Thyroid gland (tissue), 4 donors: ENCODE data around the gene LAMP1. TPM values are rescaled to one million over a fixed set of nuclear protein-coding genes. Genes with fewer than 3 reads are reported as not detected.

Source experiments
- DNase-seq, 2 donors: peaks; one replicate each; pipeline ENCODE4 v3.0.0-alpha.2; 2019
- H3K27ac ChIP-seq, 3 donors: fragments of 200-600 bp; sonication (generic); 1 replicate in 2 of 3; 2 replicates in 1 of 3; pipeline ENCODE4 v1.5.1; 2016 to 2019; ENCODE audit warnings: mild to moderate bottlenecking in 1 of 3, moderate library complexity in 1 of 3
- H3K27me3 ChIP-seq: fragments of 200-600 bp; sonication (generic); one replicate; pipeline ENCODE4 v1.5.1; 2019
- H3K36me3 ChIP-seq, 2 donors: fragments of 200-600 bp; sonication (generic); one replicate each; pipeline ENCODE4 v1.5.1; 2016 to 2019
- H3K4me1 ChIP-seq, 2 donors: fragments of 200-600 bp; sonication (generic); one replicate each; pipeline ENCODE4 v1.5.1; 2017 to 2019
- H3K4me3 ChIP-seq, 3 donors: fragments of 200-600 bp; sonication (generic); replicated peaks in 1 of 3; 1 replicate in 2 of 3; 2 replicates in 1 of 3; pipeline ENCODE4 v1.5.1; 2016; ENCODE audit warnings: mild to moderate bottlenecking in 1 of 3
- H3K9me3 ChIP-seq: fragments of 200-600 bp; sonication (generic); one replicate; pipeline ENCODE4 v1.5.1; 2017
- POLR2A ChIP-seq, 2 donors: fragments of 450-650 bp; IDR thresholded peaks; one replicate each; pipeline ENCODE4 v1.6.1; 2017; ENCODE audit warnings: antibody characterized with exemption in 2 of 2, mild to moderate bottlenecking in 2 of 2, moderate library complexity in 1 of 2
- WGBS, 2 donors: methylation state at CpG; one replicate each; pipeline ENCODE4 v1.1.5; 2017; 5-methylcytosine and 5-hydroxymethylcytosine counted together
- intact Hi-C: fragments of 100-400 bp; cut with DNase I; formaldehyde crosslinking; loops from one replicate; pipeline ENCODE4 v1.15.1; 2023
- total RNA-seq, 4 donors: library from RNA; depleted of rRNA; stranded (reverse); fragments of >200 nt; gene quantifications; one replicate each; pipeline ENCODE4 v1.2.3, GENCODE V29; 2016
- TF ChIP-seq, protein P1 (sequence below), 6 experiments: fragments of 200-600 bp in 3 of 6; fragments of 450-650 bp in 3 of 6; sonication (generic) in 3 of 6; IDR thresholded peaks; one replicate each; pipeline ENCODE4 v1.5.1; 2016 to 2019; ENCODE audit warnings: antibody characterized with exemption in 6 of 6, mild to moderate bottlenecking in 2 of 6, inconsistent platforms in 1 of 6, moderate library complexity in 1 of 6

LAMP1 gene
- total RNA-seq, 4 donors from 2014 or later, result 169 to 227 (median 206) TPM

DNA sequence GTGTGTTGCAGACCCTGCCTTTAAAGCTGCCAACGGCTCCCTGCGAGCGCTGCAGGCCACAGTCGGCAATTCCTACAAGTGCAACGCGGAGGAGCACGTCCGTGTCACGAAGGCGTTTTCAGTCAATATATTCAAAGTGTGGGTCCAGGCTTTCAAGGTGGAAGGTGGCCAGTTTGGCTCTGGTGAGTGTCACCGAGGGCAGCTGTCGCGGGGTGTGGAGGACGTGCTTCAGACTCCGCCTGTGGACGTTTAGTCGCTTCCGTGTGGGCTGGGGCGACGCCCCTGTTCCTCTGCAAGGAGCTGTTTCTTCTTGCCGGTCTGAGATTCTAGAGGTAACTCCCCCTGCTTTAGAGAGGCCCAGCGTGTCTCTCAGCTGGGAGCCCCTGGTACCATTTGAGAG, 24.5 kb downstream of the LAMP1 start:
- H3K27ac ChIP-seq, result no peak overlapping the region
- H3K9me3 ChIP-seq, result no peaks in the 10 kb centered on the region
- H3K36me3 ChIP-seq, result peaks cover 49 to 57% of the 10 kb centered on the region in 2 donors
- H3K27me3 ChIP-seq, result no peaks in the 10 kb centered on the region
- H3K4me3 ChIP-seq, result no peak overlapping the region
- DNase-seq, result no peak
- TF ChIP-seq, protein P1, sequence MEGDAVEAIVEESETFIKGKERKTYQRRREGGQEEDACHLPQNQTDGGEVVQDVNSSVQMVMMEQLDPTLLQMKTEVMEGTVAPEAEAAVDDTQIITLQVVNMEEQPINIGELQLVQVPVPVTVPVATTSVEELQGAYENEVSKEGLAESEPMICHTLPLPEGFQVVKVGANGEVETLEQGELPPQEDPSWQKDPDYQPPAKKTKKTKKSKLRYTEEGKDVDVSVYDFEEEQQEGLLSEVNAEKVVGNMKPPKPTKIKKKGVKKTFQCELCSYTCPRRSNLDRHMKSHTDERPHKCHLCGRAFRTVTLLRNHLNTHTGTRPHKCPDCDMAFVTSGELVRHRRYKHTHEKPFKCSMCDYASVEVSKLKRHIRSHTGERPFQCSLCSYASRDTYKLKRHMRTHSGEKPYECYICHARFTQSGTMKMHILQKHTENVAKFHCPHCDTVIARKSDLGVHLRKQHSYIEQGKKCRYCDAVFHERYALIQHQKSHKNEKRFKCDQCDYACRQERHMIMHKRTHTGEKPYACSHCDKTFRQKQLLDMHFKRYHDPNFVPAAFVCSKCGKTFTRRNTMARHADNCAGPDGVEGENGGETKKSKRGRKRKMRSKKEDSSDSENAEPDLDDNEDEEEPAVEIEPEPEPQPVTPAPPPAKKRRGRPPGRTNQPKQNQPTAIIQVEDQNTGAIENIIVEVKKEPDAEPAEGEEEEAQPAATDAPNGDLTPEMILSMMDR (IDR thresholded peaks at IDR 0.05), result no peak
- no peak for TF ChIP-seq POLR2A (IDR thresholded peaks at IDR 0.05)
- 92 to 96% methylated on average over 22 of the region's 22 CpGs for WGBS, 2 donors
- intact Hi-C loops, result no loop called here
- no peaks in the 10 kb centered on the region for H3K4me1 ChIP-seq

DNA sequence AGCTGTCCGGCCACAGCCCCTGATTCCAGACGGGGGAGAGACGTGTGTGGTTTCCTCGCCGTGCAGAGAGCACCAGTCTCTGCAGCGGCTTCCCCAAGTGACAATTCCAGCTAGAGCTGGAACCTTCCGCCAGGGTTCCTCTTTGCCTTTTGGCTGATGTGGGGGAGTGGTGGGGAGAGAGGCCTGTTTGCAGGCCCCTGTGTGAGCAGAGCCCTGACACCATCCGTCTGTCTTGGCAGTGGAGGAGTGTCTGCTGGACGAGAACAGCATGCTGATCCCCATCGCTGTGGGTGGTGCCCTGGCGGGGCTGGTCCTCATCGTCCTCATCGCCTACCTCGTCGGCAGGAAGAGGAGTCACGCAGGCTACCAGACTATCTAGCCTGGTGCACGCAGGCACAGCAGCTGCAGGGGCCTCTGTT, 25.0 kb downstream of the LAMP1 start:
- no peak overlapping the region for H3K27ac ChIP-seq
- intact Hi-C loops, result no loop called here
- no peak for TF ChIP-seq POLR2A (IDR thresholded peaks at IDR 0.05)
- TF ChIP-seq, protein P1 (IDR thresholded peaks at IDR 0.05), result no peak
- H3K4me3 ChIP-seq, result no peak overlapping the region
- no peak for DNase-seq
- no peaks in the 10 kb centered on the region for H3K9me3 ChIP-seq
- 90 to 95% methylated on average over 17 of the region's 17 CpGs for WGBS, 2 donors
- no peaks in the 10 kb centered on the region for H3K27me3 ChIP-seq
- peaks cover 47 to 57% of the 10 kb centered on the region in 2 donors for H3K36me3 ChIP-seq
- H3K4me1 ChIP-seq, result no peaks in the 10 kb centered on the region

DNA sequence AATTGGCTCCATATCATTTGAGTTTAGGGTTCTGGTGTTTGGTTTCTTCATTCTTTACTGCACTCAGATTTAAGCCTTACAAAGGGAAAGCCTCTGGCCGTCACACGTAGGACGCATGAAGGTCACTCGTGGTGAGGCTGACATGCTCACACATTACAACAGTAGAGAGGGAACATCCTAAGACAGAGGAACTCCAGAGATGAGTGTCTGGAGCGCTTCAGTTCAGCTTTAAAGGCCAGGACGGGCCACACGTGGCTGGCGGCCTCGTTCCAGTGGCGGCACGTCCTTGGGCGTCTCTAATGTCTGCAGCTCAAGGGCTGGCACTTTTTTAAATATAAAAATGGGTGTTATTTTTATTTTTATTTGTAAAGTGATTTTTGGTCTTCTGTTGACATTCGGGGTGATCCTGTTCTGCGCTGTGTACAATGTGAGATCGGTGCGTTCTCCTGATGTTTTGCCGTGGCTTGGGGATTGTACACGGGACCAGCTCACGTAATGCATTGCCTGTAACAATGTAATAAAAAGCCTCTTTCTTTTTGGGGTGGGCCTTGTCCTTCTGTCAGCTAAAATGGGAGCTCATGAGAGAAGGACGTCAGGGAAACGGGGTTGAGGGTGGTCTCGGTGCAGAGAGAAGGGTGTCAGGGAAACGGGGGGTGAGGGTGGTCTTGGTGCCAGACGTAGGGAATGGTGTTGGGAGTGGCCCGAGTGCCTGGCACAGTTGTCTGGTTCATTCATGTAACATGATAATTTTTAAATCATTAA, 26.0 kb downstream of the LAMP1 start:
- 97 to 98% methylated on average over 25 of the region's 25 CpGs for WGBS, 2 donors
- H3K36me3 ChIP-seq, result peaks cover 45 to 57% of the 10 kb centered on the region in 2 donors

DNA sequence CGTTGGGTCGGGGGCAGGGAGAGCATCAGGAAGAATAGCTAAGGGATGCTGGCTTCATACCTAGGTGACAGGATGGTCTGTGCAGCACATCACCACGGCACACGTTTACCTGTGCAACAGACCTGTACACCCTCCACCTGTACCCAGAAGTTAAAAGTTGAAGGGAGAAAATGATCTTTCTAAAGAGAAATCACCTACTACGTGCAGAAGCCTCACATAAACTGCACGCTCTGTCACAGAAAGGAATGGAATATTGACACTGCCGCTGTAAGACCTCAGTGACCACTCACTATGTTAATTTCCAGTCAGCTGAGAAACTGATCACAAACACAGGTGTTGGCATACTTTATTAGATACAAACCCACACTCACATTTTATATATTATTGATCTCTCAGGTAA, 26.8 kb downstream of the LAMP1 start:
- Histone ChIP-seq H3K36me3 (peaks cover 45 to 49% of the 10 kb centered on the region in 2 donors), H3K9me3 (no peaks in the 10 kb centered on the region), H3K4me3 (no peak overlapping the region), H3K27ac (no peak overlapping the region), H3K27me3 (no peaks in the 10 kb centered on the region), H3K4me1 (no peaks in the 10 kb centered on the region)
- TF ChIP-seq POLR2A (IDR thresholded peaks at IDR 0.05), result no peak
- no peak for DNase-seq
- 94 to 96% methylated on average over 7 of the region's 7 CpGs for WGBS, 2 donors
- intact Hi-C loops, result no loop called here

More for the DNA sequence above, 26.0 kb downstream of the LAMP1 start:
- Histone ChIP-seq H3K4me1 (no peaks in the 10 kb centered on the region), H3K27ac (no peak overlapping the region), H3K27me3 (no peaks in the 10 kb centered on the region), H3K9me3 (no peaks in the 10 kb centered on the region), H3K4me3 (no peak overlapping the region)
- no peak for DNase-seq
- TF ChIP-seq POLR2A (IDR thresholded peaks at IDR 0.05), result no peak
- TF ChIP-seq, protein P1 (IDR thresholded peaks at IDR 0.05), result no peak
- intact Hi-C loops, result no loop called here

DNA sequence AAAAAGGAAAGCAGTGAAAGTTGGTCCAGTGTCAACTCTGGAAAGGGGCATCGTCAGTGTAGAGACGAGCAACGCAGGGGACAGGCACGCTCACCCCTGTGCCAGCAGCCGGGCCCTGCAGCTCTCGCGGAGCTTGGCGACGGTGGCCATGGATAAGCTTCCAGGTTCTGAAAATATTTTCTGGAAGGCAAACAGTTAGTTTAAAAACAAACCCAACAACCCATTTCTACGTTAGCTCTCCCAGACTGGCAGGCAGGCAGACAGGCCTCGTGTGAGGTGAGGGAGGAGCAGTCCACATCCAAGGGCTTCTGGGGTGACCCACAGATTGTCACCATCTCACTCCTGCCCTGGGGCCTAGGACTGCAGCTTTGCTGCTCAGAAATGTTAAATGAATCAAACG, 27.4 kb downstream of the LAMP1 start:
- no peak for DNase-seq
- Histone ChIP-seq H3K4me3 (no peak overlapping the region), H3K4me1 (no peaks in the 10 kb centered on the region), H3K36me3 (peaks cover 43 to 48% of the 10 kb centered on the region in 2 donors), H3K27me3 (no peaks in the 10 kb centered on the region), H3K27ac (no peak overlapping the region), H3K9me3 (no peaks in the 10 kb centered on the region)
- WGBS, 2 donors, result 87 to 88% methylated on average over 12 of the region's 12 CpGs
- no peak for TF ChIP-seq POLR2A (IDR thresholded peaks at IDR 0.05)
- TF ChIP-seq, protein P1 (IDR thresholded peaks at IDR 0.05), result no peak
- intact Hi-C loops, result no loop called here
